Upper lobe of left lung (tissue), 6 donors: ENCODE measurements around the gene TBC1D8. TPM values are rescaled to one million over a fixed set of nuclear protein-coding genes. Genes with fewer than 3 reads are reported as not detected.

Source experiments
- ATAC-seq, 2 donors: fragments of 200-7000 bp; cut with Tn5 transposase; one replicate each; pipeline ENCODE4 v1.9.1; 2022; ENCODE audit warnings: mild to moderate bottlenecking in 2 of 2, moderate library complexity in 2 of 2; ENCODE audit not compliant: low FRiP score in 2 of 2
- DNase-seq, 2 donors: peaks; one replicate each; pipeline ENCODE4 v3.0.0-alpha.2; 2019 to 2020
- H3K27ac ChIP-seq, 4 donors: fragments of 200-600 bp; sonication (generic); one replicate each; pipeline ENCODE4 v1.5.1; 2016 to 2019
- H3K27me3 ChIP-seq, 4 donors: fragments of 200-600 bp; sonication (generic); one replicate each; pipeline ENCODE4 v1.5.1; 2017 to 2019
- H3K36me3 ChIP-seq, 4 donors: fragments of 200-600 bp; sonication (generic); one replicate each; pipeline ENCODE4 v1.5.1; 2016 to 2019
- H3K4me1 ChIP-seq, 4 donors: fragments of 200-600 bp; sonication (generic); one replicate each; pipeline ENCODE4 v1.5.1; 2018 to 2019
- H3K4me3 ChIP-seq, 4 donors: fragments of 200-600 bp; sonication (generic); one replicate each; pipeline ENCODE4 v1.5.1; 2017 to 2019; ENCODE audit warnings: mild to moderate bottlenecking in 2 of 4, moderate library complexity in 1 of 4
- H3K9me3 ChIP-seq, 4 donors: fragments of 200-600 bp; sonication (generic); one replicate each; pipeline ENCODE4 v1.5.1; 2018 to 2019
- EP300 ChIP-seq, 4 donors: sonication (generic); formaldehyde crosslinking; IDR thresholded peaks; one replicate each; pipeline ENCODE4 v1.5.1; 2017; ENCODE audit warnings: antibody characterized with exemption in 4 of 4, control low read depth in 2 of 4
- POLR2A ChIP-seq, 4 donors: fragments of 450-650 bp; IDR thresholded peaks; one replicate each; pipeline ENCODE4 v1.5.1; 2016 to 2017; ENCODE audit warnings: antibody characterized with exemption in 4 of 4, mild to moderate bottlenecking in 2 of 4
- POLR2AphosphoS5 ChIP-seq, 2 donors: sonication (generic); formaldehyde crosslinking; IDR thresholded peaks; one replicate each; pipeline ENCODE4 v1.5.1; 2017; ENCODE audit warnings: antibody characterized with exemption in 2 of 2
- WGBS, 2 donors: methylation state at CpG; one replicate each; pipeline ENCODE4 v1.1.5; 2017 to 2018; 5-methylcytosine and 5-hydroxymethylcytosine counted together
- total RNA-seq, 6 donors: library from RNA; depleted of rRNA in 4 of 6; stranded (reverse); fragments of >200 nt in 4 of 6; gene quantifications; one replicate each; pipeline versions ENCODE4 v1.1.0 to v1.2.1, GENCODE V29; 2016 to 2021
- TF ChIP-seq, protein P1 (sequence below), 6 experiments: fragments of 450-650 bp in 4 of 6; fragments of 200-600 bp in 2 of 6; sonication (generic) in 2 of 6; IDR thresholded peaks; one replicate each; pipeline ENCODE4 v1.5.1; 2016 to 2019; ENCODE audit warnings: antibody characterized with exemption in 6 of 6
- donor health status: DM: no; HTN: no; CAD: no; lungs with moderate emphysema.
- donor health status: DM: no; HTN: yes; CAD: no; lungs with severe emphysema.

Gene TBC1D8
- total RNA-seq, 6 donors from 2014 or later, result 21.0 to 133 (median 56.8) TPM

DNA sequence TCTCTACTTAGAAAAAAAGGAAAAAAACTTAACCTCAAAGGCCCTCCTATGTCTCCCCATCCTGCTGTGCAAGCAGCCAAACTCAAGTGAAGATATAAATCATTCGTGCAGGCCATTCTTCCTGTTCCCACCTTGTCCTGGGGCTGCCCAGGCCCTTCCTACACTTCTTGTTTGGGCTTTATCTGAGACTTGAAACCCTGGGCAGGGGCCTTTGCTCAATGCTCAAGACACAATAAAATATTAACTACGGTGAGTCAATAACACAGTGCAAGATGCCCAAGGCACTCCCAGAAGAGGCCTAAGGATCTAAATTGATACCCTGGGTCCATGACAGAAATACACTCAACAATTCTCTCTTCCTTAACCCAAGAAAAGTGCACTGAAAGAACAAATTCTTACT lies 67.6 kb downstream of the TBC1D8 start:
- Histone ChIP-seq H3K27me3 (no peaks in the 10 kb centered on the region), H3K4me1 (peaks cover 0 to 5% (median 0%) of the 10 kb centered on the region in 4 donors), H3K9me3 (no peaks in the 10 kb centered on the region), H3K4me3 (no peak overlapping the region), H3K36me3 (peaks cover 0 to 22% (median 2%) of the 10 kb centered on the region in 4 donors), H3K27ac (no peak overlapping the region)
- WGBS, 2 donors, result 55 to 74% methylated on average over 2 of the region's 2 CpGs
- TF ChIP-seq POLR2AphosphoS5 (IDR thresholded peaks at IDR 0.05) (no peak), POLR2A (IDR thresholded peaks at IDR 0.05) (no peak), EP300 (IDR thresholded peaks at IDR 0.05) (no peak)
- TF ChIP-seq, protein P1, sequence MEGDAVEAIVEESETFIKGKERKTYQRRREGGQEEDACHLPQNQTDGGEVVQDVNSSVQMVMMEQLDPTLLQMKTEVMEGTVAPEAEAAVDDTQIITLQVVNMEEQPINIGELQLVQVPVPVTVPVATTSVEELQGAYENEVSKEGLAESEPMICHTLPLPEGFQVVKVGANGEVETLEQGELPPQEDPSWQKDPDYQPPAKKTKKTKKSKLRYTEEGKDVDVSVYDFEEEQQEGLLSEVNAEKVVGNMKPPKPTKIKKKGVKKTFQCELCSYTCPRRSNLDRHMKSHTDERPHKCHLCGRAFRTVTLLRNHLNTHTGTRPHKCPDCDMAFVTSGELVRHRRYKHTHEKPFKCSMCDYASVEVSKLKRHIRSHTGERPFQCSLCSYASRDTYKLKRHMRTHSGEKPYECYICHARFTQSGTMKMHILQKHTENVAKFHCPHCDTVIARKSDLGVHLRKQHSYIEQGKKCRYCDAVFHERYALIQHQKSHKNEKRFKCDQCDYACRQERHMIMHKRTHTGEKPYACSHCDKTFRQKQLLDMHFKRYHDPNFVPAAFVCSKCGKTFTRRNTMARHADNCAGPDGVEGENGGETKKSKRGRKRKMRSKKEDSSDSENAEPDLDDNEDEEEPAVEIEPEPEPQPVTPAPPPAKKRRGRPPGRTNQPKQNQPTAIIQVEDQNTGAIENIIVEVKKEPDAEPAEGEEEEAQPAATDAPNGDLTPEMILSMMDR (IDR thresholded peaks at IDR 0.05), result no peak
- ATAC-seq (no peak), DNase-seq (no peak)

DNA sequence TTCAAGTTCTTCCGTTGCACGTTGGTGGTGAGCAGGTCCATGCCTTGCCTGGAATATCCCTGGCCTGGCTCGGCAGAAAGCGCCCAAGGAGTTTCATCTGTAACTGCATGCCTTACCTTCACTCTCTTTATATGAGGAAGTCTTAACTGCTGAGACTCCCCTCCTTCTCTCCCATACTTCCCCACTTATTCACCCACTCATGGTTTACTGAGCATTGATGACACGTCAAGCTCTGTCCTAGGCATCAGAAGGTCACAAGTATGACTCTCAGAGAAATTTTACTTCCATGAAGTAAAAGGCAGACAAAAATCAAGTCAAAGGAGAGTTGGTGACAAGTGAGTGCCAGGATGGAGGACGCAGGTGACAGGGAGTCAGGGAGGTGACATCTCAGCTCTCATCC lies 68.2 kb downstream of the TBC1D8 start:
- TF ChIP-seq POLR2AphosphoS5 (IDR thresholded peaks at IDR 0.05) (no peak), POLR2A (IDR thresholded peaks at IDR 0.05) (no peak), EP300 (IDR thresholded peaks at IDR 0.05) (no peak)
- TF ChIP-seq, protein P1 (IDR thresholded peaks at IDR 0.05), result no peak
- 92 to 94% methylated on average over 6 of the region's 6 CpGs for WGBS, 2 donors
- Histone ChIP-seq H3K9me3 (no peaks in the 10 kb centered on the region), H3K4me3 (no peak overlapping the region), H3K36me3 (peaks cover 0 to 21% (median 2%) of the 10 kb centered on the region in 4 donors), H3K4me1 (peaks cover 0 to 5% (median 0%) of the 10 kb centered on the region in 4 donors), H3K27ac (no peak overlapping the region), H3K27me3 (no peaks in the 10 kb centered on the region)
- DNase-seq, result no peak
- no peak for ATAC-seq

DNA sequence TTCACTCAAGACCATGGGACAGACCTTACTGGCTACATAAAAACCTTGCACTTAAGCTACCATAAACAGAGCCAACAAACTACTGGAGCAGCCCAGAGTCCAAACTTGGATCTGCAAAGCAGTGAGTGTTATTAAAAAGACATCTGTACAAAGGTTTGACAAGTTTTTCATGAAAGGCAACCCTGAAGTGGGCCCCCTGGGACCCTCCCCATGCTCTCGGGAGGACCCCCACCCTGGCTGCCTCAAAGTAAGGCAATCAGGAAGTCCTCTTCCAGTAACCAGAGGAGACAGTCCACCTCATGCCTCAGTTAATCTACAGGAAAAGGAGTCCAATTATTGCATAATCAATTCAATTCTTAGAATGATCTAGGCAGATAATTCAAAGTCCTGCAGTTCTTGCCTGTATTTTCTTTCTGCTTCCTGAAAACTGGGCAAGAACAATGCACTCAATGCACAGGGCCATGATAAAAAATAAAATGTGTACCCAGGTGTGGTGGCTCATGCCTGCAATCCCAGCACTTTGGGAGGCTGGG lies 69.7 kb downstream of the TBC1D8 start:
- Histone ChIP-seq H3K4me1 (peaks cover 0 to 5% (median 0%) of the 10 kb centered on the region in 4 donors), H3K4me3 (no peak overlapping the region), H3K27me3 (no peaks in the 10 kb centered on the region), H3K36me3 (peaks cover 0 to 21% (median 2%) of the 10 kb centered on the region in 4 donors), H3K9me3 (no peaks in the 10 kb centered on the region), H3K27ac (no peak overlapping the region)
- WGBS, 2 donors, result 50 to 85% methylated on average over 1 of the region's 1 CpG
- TF ChIP-seq EP300 (IDR thresholded peaks at IDR 0.05) (no peak), POLR2A (IDR thresholded peaks at IDR 0.05) (no peak)
- no peak for ATAC-seq
- DNase-seq, result no peak

DNA sequence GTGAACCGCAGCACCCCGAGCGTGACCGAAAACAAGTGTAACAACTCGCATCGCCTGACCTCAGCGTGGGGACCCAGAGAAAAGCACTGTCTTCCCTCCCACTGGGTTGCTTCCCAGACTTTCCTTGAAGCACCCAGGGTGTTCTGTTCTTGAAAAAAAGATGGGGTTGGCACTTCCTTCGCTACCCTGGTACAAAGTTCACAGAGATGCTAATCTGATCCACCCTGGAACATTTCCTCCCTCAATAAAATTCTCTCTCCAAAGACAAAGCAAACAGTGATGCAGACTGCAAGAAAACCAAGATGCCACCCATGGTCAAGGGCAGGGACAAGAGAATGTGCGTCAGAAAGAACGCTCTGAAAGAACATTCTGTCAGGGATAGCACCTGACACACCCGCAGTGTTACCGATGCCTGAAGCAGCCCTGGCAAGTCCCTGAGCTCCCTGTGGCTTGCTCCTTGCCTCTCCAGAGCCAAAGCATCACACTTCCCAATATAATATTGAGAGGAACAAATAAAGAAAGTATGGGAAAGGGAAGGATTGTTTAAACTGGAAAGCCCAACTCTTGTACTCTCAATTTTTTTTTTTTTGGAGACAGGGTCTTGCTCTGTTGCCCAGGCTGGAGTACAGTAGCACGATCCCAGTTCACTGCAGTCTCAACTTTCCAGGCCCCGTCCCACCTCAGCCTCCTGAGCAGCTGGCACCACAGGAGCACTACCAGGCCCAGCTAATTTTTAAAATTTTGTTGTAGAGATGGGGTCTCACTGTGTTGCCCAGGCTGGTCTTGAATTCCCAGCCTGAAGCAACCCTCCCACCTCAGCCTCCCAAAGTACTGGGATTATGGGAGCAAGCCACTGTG lies 70.7 kb downstream of the TBC1D8 start:
- TF ChIP-seq POLR2A (IDR thresholded peaks at IDR 0.05), result no peak
- no peak for TF ChIP-seq POLR2AphosphoS5 (IDR thresholded peaks at IDR 0.05)
- no peak for TF ChIP-seq EP300 (IDR thresholded peaks at IDR 0.05)
- TF ChIP-seq, protein P1 (IDR thresholded peaks at IDR 0.05), result no peak
- H3K27ac ChIP-seq, result no peak overlapping the region
- ATAC-seq (no peak), DNase-seq (no peak)
- H3K27me3 ChIP-seq, result no peaks in the 10 kb centered on the region
- no peaks in the 10 kb centered on the region for H3K9me3 ChIP-seq
- peaks cover 0 to 5% (median 0%) of the 10 kb centered on the region in 4 donors for H3K4me1 ChIP-seq
- WGBS, 2 donors, result 91 to 97% methylated on average over 14 of the region's 14 CpGs
- peaks cover 0 to 19% (median 2%) of the 10 kb centered on the region in 4 donors for H3K36me3 ChIP-seq
- H3K4me3 ChIP-seq, result no peak overlapping the region

DNA sequence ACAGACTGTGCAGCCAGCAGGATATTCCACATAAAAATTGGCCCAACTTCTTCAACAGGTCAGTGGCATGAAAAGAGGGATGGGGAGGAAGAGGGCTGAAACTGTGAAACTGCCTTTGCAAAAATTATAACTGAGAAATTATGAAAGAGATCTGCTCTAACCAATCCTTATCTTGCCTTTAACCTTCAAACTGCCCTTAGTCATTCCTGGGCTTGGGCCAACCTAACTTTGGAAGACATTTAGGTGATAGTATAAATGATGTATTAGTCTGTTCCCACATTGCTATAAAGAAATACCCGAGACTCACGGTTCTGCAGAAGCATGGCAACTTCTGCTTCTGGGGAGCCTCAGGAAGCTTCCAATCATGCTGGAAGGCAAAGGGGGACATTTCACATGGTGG lies 74.6 kb downstream of the TBC1D8 start:
- no peaks in the 10 kb centered on the region for H3K36me3 ChIP-seq
- ATAC-seq, result no peak
- H3K9me3 ChIP-seq, result no peaks in the 10 kb centered on the region
- WGBS, 2 donors, result 49 to 77% methylated on average over 2 of the region's 2 CpGs
- no peak overlapping the region for H3K27ac ChIP-seq
- no peak overlapping the region for H3K4me3 ChIP-seq
- H3K27me3 ChIP-seq, result no peaks in the 10 kb centered on the region
- no peaks in the 10 kb centered on the region for H3K4me1 ChIP-seq
- no peak for TF ChIP-seq POLR2A (IDR thresholded peaks at IDR 0.05)
- TF ChIP-seq, protein P1 (IDR thresholded peaks at IDR 0.05), result no peak
- no peak for TF ChIP-seq POLR2AphosphoS5 (IDR thresholded peaks at IDR 0.05)
- no peak for TF ChIP-seq EP300 (IDR thresholded peaks at IDR 0.05)
- DNase-seq, result no peak
